ENCODE results near the gene FGR.

DNA sequence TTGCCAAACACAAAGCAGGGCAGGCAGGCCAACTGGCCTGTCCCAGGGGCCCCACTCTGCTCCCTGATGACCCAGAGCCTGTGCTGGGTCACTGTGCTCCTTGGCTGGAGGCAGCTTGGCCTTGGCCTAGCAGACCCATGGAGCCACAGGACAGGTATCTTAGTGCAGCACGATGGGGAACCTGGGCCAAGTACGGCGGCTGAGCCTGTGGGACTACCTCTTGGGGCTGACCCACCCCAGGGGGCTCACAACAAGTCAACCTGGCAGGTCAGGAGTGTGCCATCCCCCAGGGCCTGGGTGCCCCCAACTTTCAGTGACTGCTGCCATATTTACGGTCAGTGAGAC is 10.1 kb upstream of the FGR start:
- TF ChIP-seq TAF1 (IDR thresholded peaks at IDR 0.05; ENCODE audit: low read depth, low read length) = no peak
- no peak for TF ChIP-seq POLR2A (IDR thresholded peaks at IDR 0.05; ENCODE audit: low read depth, low read length)
- TF ChIP-seq SPI1 (IDR thresholded peaks at IDR 0.05; ENCODE audit: low read depth, low read length) = no peak
- no peak for TF ChIP-seq POLR2AphosphoS5 (IDR thresholded peaks at IDR 0.05; ENCODE audit: low read depth, low read length)
- TF ChIP-seq PAX5 (IDR thresholded peaks at IDR 0.05; ENCODE audit: insufficient read depth, low read length, severe bottlenecking) = no peak
- TF ChIP-seq POU2F2 (IDR thresholded peaks at IDR 0.05; ENCODE audit: low read depth, low read length) = no peak
